22Rv1 (cell line): ENCODE results near the gene ACACA.

ENCODE experiments used
- ZFX ChIP-seq: fragments of 450-650 bp; IDR thresholded peaks from 2 replicates; pipeline ENCODE4 v1.6.1; 2017; ENCODE audit warnings: antibody characterized with exemption, borderline replicate concordance
- TF ChIP-seq, protein P1 (sequence below): fragments of 450-650 bp; IDR thresholded peaks from 2 replicates; pipeline ENCODE4 v1.5.1; 2017; ENCODE audit warnings: mild to moderate bottlenecking

GRCh38 chr17:37305406-37305905 is 101.2 kb downstream of the ACACA start:
- TF ChIP-seq, protein P1, sequence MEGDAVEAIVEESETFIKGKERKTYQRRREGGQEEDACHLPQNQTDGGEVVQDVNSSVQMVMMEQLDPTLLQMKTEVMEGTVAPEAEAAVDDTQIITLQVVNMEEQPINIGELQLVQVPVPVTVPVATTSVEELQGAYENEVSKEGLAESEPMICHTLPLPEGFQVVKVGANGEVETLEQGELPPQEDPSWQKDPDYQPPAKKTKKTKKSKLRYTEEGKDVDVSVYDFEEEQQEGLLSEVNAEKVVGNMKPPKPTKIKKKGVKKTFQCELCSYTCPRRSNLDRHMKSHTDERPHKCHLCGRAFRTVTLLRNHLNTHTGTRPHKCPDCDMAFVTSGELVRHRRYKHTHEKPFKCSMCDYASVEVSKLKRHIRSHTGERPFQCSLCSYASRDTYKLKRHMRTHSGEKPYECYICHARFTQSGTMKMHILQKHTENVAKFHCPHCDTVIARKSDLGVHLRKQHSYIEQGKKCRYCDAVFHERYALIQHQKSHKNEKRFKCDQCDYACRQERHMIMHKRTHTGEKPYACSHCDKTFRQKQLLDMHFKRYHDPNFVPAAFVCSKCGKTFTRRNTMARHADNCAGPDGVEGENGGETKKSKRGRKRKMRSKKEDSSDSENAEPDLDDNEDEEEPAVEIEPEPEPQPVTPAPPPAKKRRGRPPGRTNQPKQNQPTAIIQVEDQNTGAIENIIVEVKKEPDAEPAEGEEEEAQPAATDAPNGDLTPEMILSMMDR: no peak
- no peak for TF ChIP-seq ZFX
